Tibial artery (tissue), 4 donors: ENCODE data around the gene NUP35.

Experiments
- DNase-seq, 2 donors: peaks; one replicate each; pipeline ENCODE4 v3.0.0-alpha.2; 2019
- H3K27ac ChIP-seq, 2 donors: fragments of 200-600 bp; sonication (generic) in 1 of 2; 1 replicate in 1 of 2; 2 replicates in 1 of 2; pipeline ENCODE4 v1.5.1; 2018 to 2019; ENCODE audit warnings: mild to moderate bottlenecking in 1 of 2
- H3K27me3 ChIP-seq, 2 donors: fragments of 200-600 bp; sonication (generic) in 1 of 2; one replicate each; pipeline versions ENCODE4 v1.5.1 to v1.6.0; 2016 to 2019
- H3K36me3 ChIP-seq, 3 donors: fragments of 200-600 bp; sonication (generic) in 2 of 3; one replicate each; pipeline ENCODE4 v1.5.1; 2016 to 2019; ENCODE audit warnings: mild to moderate bottlenecking in 2 of 3
- H3K4me1 ChIP-seq, 4 donors: fragments of 200-600 bp; sonication (generic) in 2 of 4; 1 replicate in 3 of 4; 2 replicates in 1 of 4; pipeline ENCODE4 v1.5.1; 2016 to 2019
- H3K4me3 ChIP-seq, 2 donors: fragments of 200-600 bp; sonication (generic) in 1 of 2; 1 replicate in 1 of 2; 2 replicates in 1 of 2; pipeline ENCODE4 v1.5.1; 2018 to 2019; ENCODE audit warnings: mild to moderate bottlenecking in 2 of 2
- H3K9me3 ChIP-seq, 3 donors: fragments of 200-600 bp; sonication (generic) in 1 of 3; one replicate each; pipeline ENCODE4 v1.5.1; 2016 to 2019
- intact Hi-C: fragments of 100-400 bp; cut with DNase I; formaldehyde crosslinking; loops from one replicate; pipeline ENCODE4 v1.15.0; 2023; ENCODE audit warnings: low total_unique reads
- TF ChIP-seq, protein P1 (sequence below), 2 experiments: fragments of 200-600 bp in 1 of 2; fragments of 450-650 bp in 1 of 2; IDR thresholded peaks; one replicate each; pipeline ENCODE4 v1.5.1; 2017 to 2019; ENCODE audit warnings: antibody characterized with exemption in 2 of 2, mild to moderate bottlenecking in 1 of 2, moderate library complexity in 1 of 2

The NUP35 gene

DNA sequence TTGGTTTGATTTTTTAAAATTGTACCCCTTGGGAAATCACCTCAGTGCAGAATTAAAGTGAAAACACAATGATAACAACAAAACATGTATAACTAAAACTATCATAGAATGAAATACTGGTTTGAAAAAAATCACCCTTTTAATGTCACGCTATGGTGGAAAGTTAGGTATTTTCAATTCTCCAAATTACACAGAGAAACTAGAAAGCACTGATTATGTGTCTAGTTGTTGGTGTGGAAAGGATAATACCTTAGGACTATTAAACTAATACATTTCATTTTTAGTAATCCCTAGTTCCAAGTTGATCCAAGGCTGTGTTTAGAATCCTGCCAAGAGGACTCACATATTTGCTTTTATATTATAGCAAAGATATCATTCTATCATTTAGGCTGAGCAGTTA is 71.2 kb downstream of the NUP35 start:
- intact Hi-C loops, result no loop called here
- no peaks in the 10 kb centered on the region for H3K9me3 ChIP-seq
- no peak overlapping the region for H3K4me3 ChIP-seq
- H3K27me3 ChIP-seq, result no peaks in the 10 kb centered on the region
- H3K36me3 ChIP-seq, result peaks cover 5 to 14% (median 9%) of the 10 kb centered on the region in 3 donors
- TF ChIP-seq, protein P1, sequence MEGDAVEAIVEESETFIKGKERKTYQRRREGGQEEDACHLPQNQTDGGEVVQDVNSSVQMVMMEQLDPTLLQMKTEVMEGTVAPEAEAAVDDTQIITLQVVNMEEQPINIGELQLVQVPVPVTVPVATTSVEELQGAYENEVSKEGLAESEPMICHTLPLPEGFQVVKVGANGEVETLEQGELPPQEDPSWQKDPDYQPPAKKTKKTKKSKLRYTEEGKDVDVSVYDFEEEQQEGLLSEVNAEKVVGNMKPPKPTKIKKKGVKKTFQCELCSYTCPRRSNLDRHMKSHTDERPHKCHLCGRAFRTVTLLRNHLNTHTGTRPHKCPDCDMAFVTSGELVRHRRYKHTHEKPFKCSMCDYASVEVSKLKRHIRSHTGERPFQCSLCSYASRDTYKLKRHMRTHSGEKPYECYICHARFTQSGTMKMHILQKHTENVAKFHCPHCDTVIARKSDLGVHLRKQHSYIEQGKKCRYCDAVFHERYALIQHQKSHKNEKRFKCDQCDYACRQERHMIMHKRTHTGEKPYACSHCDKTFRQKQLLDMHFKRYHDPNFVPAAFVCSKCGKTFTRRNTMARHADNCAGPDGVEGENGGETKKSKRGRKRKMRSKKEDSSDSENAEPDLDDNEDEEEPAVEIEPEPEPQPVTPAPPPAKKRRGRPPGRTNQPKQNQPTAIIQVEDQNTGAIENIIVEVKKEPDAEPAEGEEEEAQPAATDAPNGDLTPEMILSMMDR (IDR thresholded peaks at IDR 0.05), result no peak
- no peak for DNase-seq
- H3K4me1 ChIP-seq, result no peaks in the 10 kb centered on the region
- no peak overlapping the region for H3K27ac ChIP-seq

DNA sequence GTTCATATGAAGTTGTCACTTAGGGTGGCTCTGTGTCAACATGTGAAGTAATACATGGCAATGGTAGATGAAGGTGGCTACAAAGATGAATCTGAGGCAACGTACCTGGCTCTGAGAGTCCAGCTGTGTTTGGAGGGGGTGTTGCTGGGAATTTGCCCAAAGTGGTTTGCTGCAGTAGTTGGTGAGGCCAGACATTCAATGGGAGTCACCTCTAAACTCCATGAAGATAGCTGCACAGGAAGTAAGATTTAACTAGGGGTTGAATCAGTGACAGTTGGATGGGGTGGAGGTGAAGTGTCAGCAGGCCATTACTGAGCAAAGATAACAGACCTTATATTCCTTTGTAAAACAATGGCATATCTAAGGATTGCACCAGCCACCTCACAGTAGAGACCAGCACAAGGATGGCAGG is 71.8 kb downstream of the NUP35 start:
- H3K4me1 ChIP-seq, result no peaks in the 10 kb centered on the region
- no peak overlapping the region for H3K4me3 ChIP-seq
- H3K9me3 ChIP-seq, result no peaks in the 10 kb centered on the region
- DNase-seq, result no peak
- TF ChIP-seq, protein P1 (IDR thresholded peaks at IDR 0.05), result no peak
- peaks cover 2 to 11% (median 6%) of the 10 kb centered on the region in 3 donors for H3K36me3 ChIP-seq
- no peak overlapping the region for H3K27ac ChIP-seq
- no peaks in the 10 kb centered on the region for H3K27me3 ChIP-seq
- intact Hi-C loops, result no loop called here

DNA sequence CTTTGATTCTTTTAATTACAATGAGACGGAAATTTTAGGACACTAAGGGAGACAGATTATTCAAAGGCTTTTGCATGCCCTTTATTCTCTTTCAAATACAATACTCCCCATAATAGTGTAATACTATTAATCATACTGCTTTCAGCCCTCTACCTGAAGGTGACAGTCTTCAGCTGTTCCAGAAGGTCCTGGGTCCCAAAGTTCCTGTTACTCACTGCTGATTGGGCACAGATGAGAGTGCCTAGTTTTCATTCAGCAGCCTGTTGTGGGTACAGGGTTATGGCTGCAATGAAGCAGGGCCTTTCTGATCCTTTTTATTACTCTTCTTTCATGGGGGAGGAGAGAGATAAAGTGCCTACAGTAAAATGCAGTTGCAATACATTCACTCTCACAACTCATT is 80.2 kb downstream of the NUP35 start:
- peaks cover 0 to 5% (median 0%) of the 10 kb centered on the region in 4 donors for H3K4me1 ChIP-seq
- no peak for DNase-seq
- intact Hi-C loops, result no loop called here
- no peak overlapping the region for H3K27ac ChIP-seq
- H3K9me3 ChIP-seq, result no peaks in the 10 kb centered on the region
- TF ChIP-seq, protein P1 (IDR thresholded peaks at IDR 0.05), result no peak
- H3K27me3 ChIP-seq, result no peaks in the 10 kb centered on the region
- no peak overlapping the region for H3K4me3 ChIP-seq
- H3K36me3 ChIP-seq, result no peaks in the 10 kb centered on the region

DNA sequence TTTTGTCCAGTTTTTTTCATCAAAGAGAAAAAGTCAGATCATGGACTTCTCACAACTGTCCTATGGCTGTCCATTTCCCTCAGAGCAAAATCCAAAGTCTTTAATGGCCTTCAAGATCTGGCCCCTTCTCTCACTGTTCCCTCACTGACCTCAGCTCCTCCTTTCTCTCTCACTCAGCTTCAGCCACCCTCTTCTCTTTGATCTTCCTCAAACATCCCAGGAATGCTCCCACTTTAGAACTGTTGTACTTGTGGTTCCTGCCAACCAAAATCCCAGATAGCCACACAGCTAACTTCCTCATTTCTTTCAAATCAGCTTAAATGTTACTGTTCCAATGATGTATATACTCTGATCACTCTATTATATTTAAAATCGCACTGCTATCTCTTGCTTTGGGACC is 82.9 kb downstream of the NUP35 start:
- intact Hi-C loops, result no loop called here
- no peak overlapping the region for H3K27ac ChIP-seq
- H3K4me3 ChIP-seq, result no peak overlapping the region
- no peaks in the 10 kb centered on the region for H3K9me3 ChIP-seq
- TF ChIP-seq, protein P1 (IDR thresholded peaks at IDR 0.05), result no peak
- peaks cover 0 to 5% (median 0%) of the 10 kb centered on the region in 4 donors for H3K4me1 ChIP-seq
- no peaks in the 10 kb centered on the region for H3K27me3 ChIP-seq
- no peak for DNase-seq
- H3K36me3 ChIP-seq, result no peaks in the 10 kb centered on the region

DNA sequence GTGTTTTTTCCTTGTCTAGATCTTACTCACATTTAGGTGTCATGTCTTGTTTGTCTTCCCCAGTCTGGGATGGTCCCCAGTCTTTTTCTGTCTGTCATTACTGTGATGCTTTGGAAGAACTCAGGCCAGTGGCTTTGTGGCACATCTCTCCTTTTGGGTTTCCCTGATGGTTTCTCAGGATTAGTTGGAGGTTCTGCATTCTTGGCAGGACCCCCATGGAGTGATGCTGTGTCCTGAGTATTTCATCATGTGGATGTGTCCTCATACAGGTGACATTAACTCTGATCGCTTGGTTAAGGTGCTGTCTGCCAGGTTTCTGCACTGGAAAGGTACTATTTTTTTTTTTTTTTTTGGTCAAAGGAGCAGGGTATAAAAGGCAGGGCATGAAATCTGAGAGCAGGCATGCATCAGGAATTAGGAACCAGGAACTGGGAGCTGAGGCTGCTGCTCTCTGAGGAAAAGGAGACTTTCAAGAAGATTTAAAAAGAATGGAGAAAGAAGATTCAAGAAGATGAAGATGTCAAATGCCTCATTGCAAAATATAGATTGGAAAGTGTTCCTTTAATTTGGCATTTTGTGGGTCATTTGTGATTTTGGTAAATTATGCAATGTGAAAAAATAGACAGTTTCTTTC is 85.3 kb downstream of the NUP35 start:
- Histone ChIP-seq H3K36me3 (no peaks in the 10 kb centered on the region), H3K4me1 (peaks cover 0 to 5% (median 0%) of the 10 kb centered on the region in 4 donors), H3K4me3 (no peak overlapping the region), H3K27me3 (no peaks in the 10 kb centered on the region), H3K27ac (no peak overlapping the region), H3K9me3 (no peaks in the 10 kb centered on the region)
- TF ChIP-seq, protein P1 (IDR thresholded peaks at IDR 0.05), result no peak
- intact Hi-C loops, result no loop called here
- no peak for DNase-seq
